K562 (cell line): ENCODE data around the gene PELI2. TPM values are rescaled to one million over a fixed set of nuclear protein-coding genes. Genes with fewer than 3 reads are reported as not detected.

Experiments
- ATAC-seq: fragments of 200-7000 bp; cut with Tn5 transposase; 3 replicates; pipeline ENCODE4 v1.9.1; 2020; ENCODE audit warnings: moderate library complexity
- BruUV-seq: library from RNA; stranded (reverse); fragments of 400-500 nt; replicated peaks from 2 replicates; lab custom pipeline; 2021; lab: Mats Ljungman, UMichigan
- CTCF ChIA-PET: fragments of 300-600 bp; formaldehyde crosslinking; extraction: SDS; loops from one replicate; lab custom pipeline; 2021; ENCODE audit warnings: low intra/inter-chr PET ratio; lab: Yijun Ruan, JAX
- POLR2A ChIA-PET: fragments of 300-600, 350-650 bp; sonication (Branson Sonifier 250); formaldehyde crosslinking; extraction: SDS; loops from one replicate; lab custom pipeline; 2021; ENCODE audit warnings: antibody characterized with exemption, inconsistent platforms; lab: Yijun Ruan, JAX
- DNase-seq, 4 experiments: peaks; one replicate each; pipeline versions ENCODE4 v3.0.0 to v3.0.0-alpha.2; 2011 to 2018; ENCODE audit warnings: low spot score in 3 of 4, mixed read lengths in 3 of 4; ENCODE audit errors: extremely low read depth in 1 of 4
- FAIRE-seq: peaks from 2 replicates; lab custom pipeline; 2011; peaks lifted over from hg19 to GRCh38; lab: Jason Lieb, UNC
- H2AFZ ChIP-seq: 2 replicates; pipeline ENCODE4 v1.6.0; 2011; ENCODE audit warnings: low read depth, low read length, control low read depth, inconsistent platforms
- H3K27ac ChIP-seq: fragments of 200-600 bp; 3 replicates; pipeline ENCODE4 v1.8.0; 2011; ENCODE audit warnings: low read depth, mild to moderate bottlenecking, control low read depth, inconsistent platforms, low read length, moderate library complexity, mixed read lengths; ENCODE audit errors: extremely low read depth
- H3K27me3 ChIP-seq, 2 experiments: fragments of 300-600 bp in 1 of 2; 2 replicates in 1 of 2; 3 replicates in 1 of 2; pipeline versions ENCODE4 v1.6.0 to v1.8.0; 2011; ENCODE audit warnings: inconsistent platforms in 2 of 2, low read length in 2 of 2, mild to moderate bottlenecking in 1 of 2, mixed read lengths in 1 of 2, moderate library complexity in 1 of 2; ENCODE audit not compliant: control insufficient read depth in 2 of 2, insufficient read depth in 2 of 2
- H3K36me3 ChIP-seq: fragments of 300-600 bp; 3 replicates; pipeline ENCODE4 v1.8.0; 2011; ENCODE audit warnings: mild to moderate bottlenecking, low read length, inconsistent platforms; ENCODE audit not compliant: control insufficient read depth, insufficient read depth
- H3K4me1 ChIP-seq, 2 experiments: fragments of 200-600 bp in 1 of 2; replicated peaks in 1 of 2; 2 replicates in 1 of 2; 3 replicates in 1 of 2; pipeline versions ENCODE4 v1.5.1 to v1.8.0; 2011; ENCODE audit warnings: inconsistent platforms in 2 of 2, low read length in 2 of 2, mild to moderate bottlenecking in 1 of 2, mixed read lengths in 1 of 2, moderate library complexity in 1 of 2; ENCODE audit not compliant: control insufficient read depth in 2 of 2, insufficient read depth in 2 of 2
- H3K4me2 ChIP-seq: 2 replicates; pipeline ENCODE4 v1.6.1; 2011; ENCODE audit warnings: low read length, control low read depth, inconsistent platforms, mixed read lengths; ENCODE audit not compliant: insufficient read depth
- H3K4me3 ChIP-seq: fragments of 200-600 bp; sonication (generic), shearing (Covaris generic); 2 replicates; pipeline ENCODE4 v1.5.1; 2016; ENCODE audit warnings: control low read depth, inconsistent platforms
- H3K79me2 ChIP-seq: fragments of 200-600 bp; 3 replicates; pipeline ENCODE4 v1.8.0; 2011; ENCODE audit warnings: low read length, inconsistent platforms; ENCODE audit not compliant: control insufficient read depth, insufficient read depth
- H3K9ac ChIP-seq, 2 experiments: 2 replicates each; pipeline versions ENCODE4 v1.6.0 to v1.6.1; 2011; ENCODE audit warnings: low read depth in 2 of 2, low read length in 2 of 2, control low read depth in 1 of 2, inconsistent platforms in 1 of 2, mild to moderate bottlenecking in 1 of 2, mixed read lengths in 1 of 2; ENCODE audit not compliant: insufficient read depth in 1 of 2
- H3K9me1 ChIP-seq: one replicate; pipeline ENCODE4 v1.6.0; 2011; ENCODE audit warnings: inconsistent platforms, mild to moderate bottlenecking, low read length, moderate library complexity; ENCODE audit not compliant: control insufficient read depth, insufficient read depth
- H3K9me3 ChIP-seq: replicated peaks from 2 replicates; pipeline ENCODE4 v1.5.1; 2011; ENCODE audit warnings: low read depth, low read length, inconsistent platforms; ENCODE audit not compliant: control insufficient read depth, insufficient read depth
- H4K20me1 ChIP-seq: replicated peaks from 2 replicates; pipeline ENCODE4 v1.6.1; 2011; ENCODE audit warnings: low read length, inconsistent platforms, mixed read lengths; ENCODE audit not compliant: control insufficient read depth, insufficient read depth
- MAZ ChIP-seq, 2 experiments: fragments of 450-650 bp in 1 of 2; sonication (generic) in 1 of 2; formaldehyde crosslinking; IDR thresholded peaks in 1 of 2; conservative IDR thresholded peaks in 1 of 2; 2 replicates each; pipeline versions ENCODE4 v1.4.0 to v1.5.0; 2020; ENCODE audit warnings: mild to moderate bottlenecking in 1 of 2, missing genetic modification reagents in 1 of 2
- PHF20 ChIP-seq: fragments of 450-650 bp; IDR thresholded peaks from 2 replicates; pipeline ENCODE4 v1.6.1; 2018; ENCODE audit not compliant: partially characterized antibody
- SETDB1 ChIP-seq: IDR thresholded peaks from one replicate; pipeline ENCODE4 v1.6.1; 2012; ENCODE audit warnings: low read length, control low read depth, inconsistent platforms
- SRF ChIP-seq, 2 experiments: fragments of 250-450, 450-650 bp in 1 of 2; sonication (Bioruptor Pico) in 1 of 2; sonication (generic) in 1 of 2; formaldehyde crosslinking; IDR thresholded peaks; 2 replicates each; pipeline versions ENCODE4 v1.5.0 to v1.5.1; 2020 to 2022; ENCODE audit warnings: mild to moderate bottlenecking in 1 of 2, missing genetic modification reagents in 1 of 2
- YBX1 ChIP-seq: fragments of 450-650 bp; IDR thresholded peaks from 2 replicates; pipeline ENCODE4 v1.7.1; 2016; ENCODE audit warnings: mild to moderate bottlenecking
- ZBTB8A ChIP-seq: fragments of 450-650 bp; IDR thresholded peaks from 2 replicates; pipeline ENCODE4 v1.6.1; 2018; ENCODE audit warnings: mild to moderate bottlenecking, moderate library complexity; ENCODE audit not compliant: partially characterized antibody
- WGBS: fragments of 100-300 bp; shearing (Covaris generic); methylation state at CpG from one replicate; pipeline ENCODE4 v1.1.6; 2016; ENCODE audit warnings: low coverage, mixed read lengths; ENCODE audit not compliant: insufficient coverage; ENCODE audit errors: missing lambda C conversion rate; 5-methylcytosine and 5-hydroxymethylcytosine counted together
- in situ Hi-C: fragments of 300-500 bp; cut with MboI; formaldehyde crosslinking; loops from 4 replicates; pipeline ENCODE4 v1.15.0; 2018; ENCODE audit warnings: inconsistent platforms, mixed read lengths
- intact Hi-C: fragments of 100-400 bp; cut with micrococcal nuclease; formaldehyde crosslinking; loops from 2 replicates; pipeline ENCODE4 v1.14.2; 2022
- polyA plus RNA-seq, 8 experiments: library from polyadenylated mRNA; depleted of rRNA in 4 of 8; stranded (reverse) in 5 of 8; unstranded in 3 of 8; fragments of >200 nt; fragmentation: Nextera tagmentation in 2 of 8; fragmentation: Illumina TruSeq in 1 of 8; extraction: Ambion mirVana in 2 of 8; extraction: Trizol in 1 of 8; gene quantifications; 2 replicates each; pipeline versions ENCODE4 v1.2.1 to v1.2.3, GENCODE V29; 2011 to 2014; ENCODE audit warnings: inconsistent platforms in 1 of 8, missing spikeins in 1 of 8
- total RNA-seq, 7 experiments: library from RNA; depleted of rRNA in 6 of 7; stranded (reverse); fragments of >200 nt in 6 of 7; fragmentation: Illumina TruSeq in 2 of 7; extraction: Trizol in 2 of 7; gene quantifications; 2 replicates each; pipeline versions ENCODE4 v1.2.1 to v1.2.3, GENCODE V29; 2011 to 2021; ENCODE audit warnings: low replicate concordance in 1 of 7

The PELI2 gene
- total and polyA plus RNA-seq, 9 of the 15 experiments (the other 6 are each of a cell fraction or from before 2014, with no cell fraction given), result 0.20 to 1.5 (median 0.44) TPM

- ATAC-seq (no peak), DNase-seq (no peak), FAIRE-seq (no peak)
- ChIA-PET CTCF (no interaction called here), POLR2A (no interaction called here)
- Histone ChIP-seq H4K20me1 (no peaks in the 10 kb centered on the region), H2AFZ (no peak overlapping the region), H3K79me2 (no peaks in the 10 kb centered on the region), H3K4me1 (no peaks in the 10 kb centered on the region; a peak in 1 of 5 replicates), H3K4me3 (no peak overlapping the region), H3K27ac (no peak overlapping the region), H3K9me3 (no peaks in the 10 kb centered on the region), H3K9ac (no peak overlapping the region), H3K36me3 (no peaks in the 10 kb centered on the region), H3K9me1 (no peaks in the 10 kb centered on the region), H3K4me2 (no peak overlapping the region), H3K27me3 (0 out of 5 replicates have a peak, but pooled peaks cover 0 to 2% of the 10 kb centered on the region in 2 experiments)
- intact Hi-C loops, result no loop called here
- WGBS, result 4% methylated on average over 5 of the region's 5 CpGs
- BruUV-seq, result no TSS peak
- in situ Hi-C loops, result no loop called here
- TF ChIP-seq PHF20 (no peak), SRF (CRISPR knock-in tag; IDR thresholded peaks at IDR 0.05) (peak in 1 of 2 experiments; percentile 74; a peak in 1 of 4 replicates), MAZ (CRISPR knock-in tag; conservative IDR thresholded peaks at IDR 0.05 in 1 of 2, IDR thresholded peaks at IDR 0.05 in 1 of 2) (no peak), SETDB1 (no peak), ZBTB8A (no peak), YBX1 (no peak)
Measured at GRCh38 chr14:56324856-56325699, 206.9 kb downstream of the PELI2 start.
